HepG2 (cell line): ENCODE data around the gene KIF2C. TPM values are rescaled to one million over a fixed set of nuclear protein-coding genes. Genes with fewer than 3 reads are reported as not detected.

Experiments
- CREB1 ChIP-seq, 2 experiments: fragments of 450-650 bp in 1 of 2; IDR thresholded peaks; 2 replicates each; pipeline ENCODE4 v1.6.1; 2016 to 2017; ENCODE audit warnings: control low read depth in 1 of 2, mild to moderate bottlenecking in 1 of 2, missing compliant biosample characterization in 1 of 2, missing genetic modification characterization in 1 of 2
- FOXA3 ChIP-seq: IDR thresholded peaks from 2 replicates; pipeline ENCODE4 v1.6.1; 2016; ENCODE audit warnings: missing genetic modification reagents, missing compliant biosample characterization
- HDAC1 ChIP-seq: sonication (generic); formaldehyde crosslinking; IDR thresholded peaks from 2 replicates; pipeline ENCODE4 v1.5.1; 2020; ENCODE audit warnings: mild to moderate bottlenecking, missing genetic modification reagents
- PPARG ChIP-seq: conservative IDR thresholded peaks from 2 replicates; pipeline ENCODE4 v1.6.1; 2016; ENCODE audit warnings: missing biosample characterization, missing genetic modification reagents
- SNAI1 ChIP-seq: sonication (generic); formaldehyde crosslinking; IDR thresholded peaks from 2 replicates; pipeline ENCODE4 v1.5.0; 2020; ENCODE audit warnings: mild to moderate bottlenecking, missing genetic modification reagents, borderline replicate concordance
- TRIM24 ChIP-seq: sonication (generic); formaldehyde crosslinking; IDR thresholded peaks from 2 replicates; pipeline ENCODE4 v1.8.0; 2022; ENCODE audit warnings: mild to moderate bottlenecking, missing genetic modification reagents
- YEATS2 ChIP-seq: sonication (generic); formaldehyde crosslinking; IDR thresholded peaks from 2 replicates; pipeline ENCODE4 v1.4.0; 2020; ENCODE audit warnings: missing genetic modification reagents, borderline replicate concordance
- ZFX ChIP-seq: sonication (generic); formaldehyde crosslinking; IDR thresholded peaks from 2 replicates; pipeline ENCODE4 v1.4.0; 2020; ENCODE audit warnings: mild to moderate bottlenecking, low read depth, missing genetic modification reagents, moderate library complexity
- ZNF224 ChIP-seq: sonication (generic); formaldehyde crosslinking; IDR thresholded peaks from 2 replicates; pipeline ENCODE4 v1.5.0; 2020; ENCODE audit warnings: mild to moderate bottlenecking, missing genetic modification reagents
- ZNF33B ChIP-seq: sonication (generic); formaldehyde crosslinking; IDR thresholded peaks from 2 replicates; pipeline ENCODE4 v1.5.1; 2020; ENCODE audit warnings: mild to moderate bottlenecking, missing genetic modification reagents
- ZNF501 ChIP-seq: sonication (generic); formaldehyde crosslinking; IDR thresholded peaks from 2 replicates; pipeline ENCODE4 v1.5.1; 2020; ENCODE audit warnings: mild to moderate bottlenecking, moderate library complexity, missing genetic modification reagents
- ZNF660 ChIP-seq: sonication (generic); formaldehyde crosslinking; IDR thresholded peaks from 2 replicates; pipeline ENCODE4 v1.5.1; 2020; ENCODE audit warnings: mild to moderate bottlenecking, low read depth, missing genetic modification reagents, borderline replicate concordance
- ZNF678 ChIP-seq: sonication (generic); formaldehyde crosslinking; IDR thresholded peaks from 2 replicates; pipeline ENCODE4 v1.4.0; 2020; ENCODE audit warnings: mild to moderate bottlenecking, missing genetic modification reagents
- ZNF790 ChIP-seq: sonication (generic); formaldehyde crosslinking; IDR thresholded peaks from 2 replicates; pipeline ENCODE4 v1.8.0; 2022; ENCODE audit warnings: missing genetic modification reagents, mild to moderate bottlenecking, borderline replicate concordance
- polyA plus RNA-seq, 8 experiments: library from polyadenylated mRNA; depleted of rRNA in 3 of 8; stranded (reverse) in 7 of 8; unstranded in 1 of 8; fragments of >200 nt; fragmentation: Illumina TruSeq in 4 of 8; extraction: Trizol in 4 of 8; gene quantifications; 2 replicates each; pipeline versions ENCODE4 v1.2.1 to v1.2.3, GENCODE V29; 2011 to 2016; ENCODE audit warnings: low read depth in 4 of 8, missing spikeins in 1 of 8, mixed read lengths in 1 of 8; ENCODE audit not compliant: insufficient read depth in 1 of 8
- total RNA-seq, 5 experiments: library from RNA; depleted of rRNA; stranded (reverse); fragments of >200 nt; fragmentation: Illumina TruSeq; extraction: Trizol; gene quantifications; 2 replicates each; pipeline ENCODE4 v1.2.3, GENCODE V29; 2016; ENCODE audit warnings: low read depth in 1 of 5
- TF ChIP-seq, protein P1 (sequence below): sonication (generic); formaldehyde crosslinking; IDR thresholded peaks from 2 replicates; pipeline ENCODE4 v1.5.0; 2020; ENCODE audit warnings: missing genetic modification reagents, mild to moderate bottlenecking, borderline replicate concordance
- TF ChIP-seq, protein P2 (sequence below): sonication (generic); formaldehyde crosslinking; IDR thresholded peaks from 2 replicates; pipeline ENCODE4 v1.4.0; 2020; ENCODE audit warnings: mild to moderate bottlenecking, missing genetic modification reagents
- TF ChIP-seq, protein P3 (sequence below): sonication (generic); formaldehyde crosslinking; IDR thresholded peaks from 2 replicates; pipeline ENCODE4 v1.5.1; 2020; ENCODE audit warnings: mild to moderate bottlenecking, missing genetic modification reagents, borderline replicate concordance
- TF ChIP-seq, protein P4 (sequence below): sonication (generic); formaldehyde crosslinking; IDR thresholded peaks from 2 replicates; pipeline ENCODE4 v1.5.1; 2020; ENCODE audit warnings: missing genetic modification reagents, mild to moderate bottlenecking, borderline replicate concordance

Gene KIF2C
- total and polyA plus RNA-seq, 2 of the 13 experiments (the other 11 are each of a cell fraction or from before 2014, with no cell fraction given): 29.7 to 53.7 TPM

DNA sequence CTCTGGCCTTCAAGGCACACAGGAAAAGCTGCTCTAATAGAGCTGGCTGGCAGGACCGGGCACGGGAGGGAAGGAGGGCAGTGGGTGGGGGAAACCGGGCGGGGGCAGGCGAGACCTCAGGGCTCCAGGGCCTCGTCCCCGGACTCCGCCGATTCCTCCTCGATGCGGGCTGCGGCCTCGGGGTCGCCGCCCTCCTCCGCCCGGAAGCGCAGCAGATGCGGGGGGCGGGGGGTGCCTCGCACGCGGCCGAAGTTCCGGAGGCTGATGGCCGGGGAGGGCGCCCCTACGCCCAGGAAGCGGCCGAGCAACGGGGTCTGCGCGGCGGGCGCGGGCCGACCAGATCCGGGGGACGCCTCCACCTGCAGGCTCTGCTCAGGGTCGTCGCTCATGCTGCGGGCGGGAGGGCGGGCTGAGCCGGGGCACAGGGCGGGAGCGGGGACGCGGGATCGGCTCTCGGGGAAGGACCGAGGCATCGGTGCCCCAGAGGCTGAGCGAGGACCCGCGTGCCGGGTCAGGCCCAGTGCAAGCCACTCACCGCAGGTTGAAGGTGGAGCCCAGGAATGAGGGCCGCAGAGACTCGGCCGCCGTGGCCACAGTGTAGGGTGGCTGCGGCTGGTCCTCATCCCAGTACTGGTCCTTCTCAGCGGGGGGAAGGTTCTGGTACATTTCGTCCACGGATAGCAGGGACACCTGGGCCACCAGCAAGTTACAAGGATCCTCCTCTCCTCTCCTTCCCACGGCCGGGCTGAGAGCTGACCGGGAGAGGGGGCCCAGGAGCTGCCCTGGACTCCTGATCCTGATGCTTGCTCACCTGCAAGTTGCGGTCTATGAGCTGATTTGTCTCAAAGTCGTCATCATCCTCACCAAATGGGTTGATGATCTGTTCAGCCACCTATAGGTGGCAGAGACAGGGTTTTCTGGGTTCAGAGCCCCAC is 44.7 kb downstream of the KIF2C start (continued):
- TF ChIP-seq, protein P1, sequence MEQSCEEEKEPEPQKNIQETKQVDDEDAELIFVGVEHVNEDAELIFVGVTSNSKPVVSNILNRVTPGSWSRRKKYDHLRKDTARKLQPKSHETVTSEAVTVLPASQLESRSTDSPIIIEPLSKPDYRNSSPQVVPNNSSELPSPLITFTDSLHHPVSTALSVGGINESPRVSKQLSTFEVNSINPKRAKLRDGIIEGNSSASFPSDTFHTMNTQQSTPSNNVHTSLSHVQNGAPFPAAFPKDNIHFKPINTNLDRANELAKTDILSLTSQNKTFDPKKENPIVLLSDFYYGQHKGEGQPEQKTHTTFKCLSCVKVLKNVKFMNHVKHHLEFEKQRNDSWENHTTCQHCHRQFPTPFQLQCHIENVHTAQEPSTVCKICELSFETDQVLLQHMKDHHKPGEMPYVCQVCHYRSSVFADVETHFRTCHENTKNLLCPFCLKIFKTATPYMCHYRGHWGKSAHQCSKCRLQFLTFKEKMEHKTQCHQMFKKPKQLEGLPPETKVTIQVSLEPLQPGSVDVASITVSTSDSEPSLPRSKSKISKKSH (CRISPR knock-in tag): no peak
- TF ChIP-seq, protein P2, sequence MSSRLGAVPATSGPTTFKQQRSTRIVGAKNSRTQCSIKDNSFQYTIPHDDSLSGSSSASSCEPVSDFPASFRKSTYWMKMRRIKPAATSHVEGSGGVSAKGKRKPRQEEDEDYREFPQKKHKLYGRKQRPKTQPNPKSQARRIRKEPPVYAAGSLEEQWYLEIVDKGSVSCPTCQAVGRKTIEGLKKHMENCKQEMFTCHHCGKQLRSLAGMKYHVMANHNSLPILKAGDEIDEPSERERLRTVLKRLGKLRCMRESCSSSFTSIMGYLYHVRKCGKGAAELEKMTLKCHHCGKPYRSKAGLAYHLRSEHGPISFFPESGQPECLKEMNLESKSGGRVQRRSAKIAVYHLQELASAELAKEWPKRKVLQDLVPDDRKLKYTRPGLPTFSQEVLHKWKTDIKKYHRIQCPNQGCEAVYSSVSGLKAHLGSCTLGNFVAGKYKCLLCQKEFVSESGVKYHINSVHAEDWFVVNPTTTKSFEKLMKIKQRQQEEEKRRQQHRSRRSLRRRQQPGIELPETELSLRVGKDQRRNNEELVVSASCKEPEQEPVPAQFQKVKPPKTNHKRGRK (CRISPR knock-in tag): no peak
- TF ChIP-seq ZNF660: no peak
- peak; percentile 17; the same call in 1 of the 2 replicates for TF ChIP-seq ZNF224 (CRISPR knock-in tag)
- TF ChIP-seq SNAI1 (CRISPR knock-in tag): no peak; the same call in 1 of the 2 replicates
- TF ChIP-seq FOXA3 (CRISPR knock-in tag): no peak; the same call in 1 of the 2 replicates
- no peak for TF ChIP-seq ZNF790
- TF ChIP-seq ZNF501 (CRISPR knock-in tag): no peak
- TF ChIP-seq ZNF33B (CRISPR knock-in tag): no peak
- TF ChIP-seq, protein P3, sequence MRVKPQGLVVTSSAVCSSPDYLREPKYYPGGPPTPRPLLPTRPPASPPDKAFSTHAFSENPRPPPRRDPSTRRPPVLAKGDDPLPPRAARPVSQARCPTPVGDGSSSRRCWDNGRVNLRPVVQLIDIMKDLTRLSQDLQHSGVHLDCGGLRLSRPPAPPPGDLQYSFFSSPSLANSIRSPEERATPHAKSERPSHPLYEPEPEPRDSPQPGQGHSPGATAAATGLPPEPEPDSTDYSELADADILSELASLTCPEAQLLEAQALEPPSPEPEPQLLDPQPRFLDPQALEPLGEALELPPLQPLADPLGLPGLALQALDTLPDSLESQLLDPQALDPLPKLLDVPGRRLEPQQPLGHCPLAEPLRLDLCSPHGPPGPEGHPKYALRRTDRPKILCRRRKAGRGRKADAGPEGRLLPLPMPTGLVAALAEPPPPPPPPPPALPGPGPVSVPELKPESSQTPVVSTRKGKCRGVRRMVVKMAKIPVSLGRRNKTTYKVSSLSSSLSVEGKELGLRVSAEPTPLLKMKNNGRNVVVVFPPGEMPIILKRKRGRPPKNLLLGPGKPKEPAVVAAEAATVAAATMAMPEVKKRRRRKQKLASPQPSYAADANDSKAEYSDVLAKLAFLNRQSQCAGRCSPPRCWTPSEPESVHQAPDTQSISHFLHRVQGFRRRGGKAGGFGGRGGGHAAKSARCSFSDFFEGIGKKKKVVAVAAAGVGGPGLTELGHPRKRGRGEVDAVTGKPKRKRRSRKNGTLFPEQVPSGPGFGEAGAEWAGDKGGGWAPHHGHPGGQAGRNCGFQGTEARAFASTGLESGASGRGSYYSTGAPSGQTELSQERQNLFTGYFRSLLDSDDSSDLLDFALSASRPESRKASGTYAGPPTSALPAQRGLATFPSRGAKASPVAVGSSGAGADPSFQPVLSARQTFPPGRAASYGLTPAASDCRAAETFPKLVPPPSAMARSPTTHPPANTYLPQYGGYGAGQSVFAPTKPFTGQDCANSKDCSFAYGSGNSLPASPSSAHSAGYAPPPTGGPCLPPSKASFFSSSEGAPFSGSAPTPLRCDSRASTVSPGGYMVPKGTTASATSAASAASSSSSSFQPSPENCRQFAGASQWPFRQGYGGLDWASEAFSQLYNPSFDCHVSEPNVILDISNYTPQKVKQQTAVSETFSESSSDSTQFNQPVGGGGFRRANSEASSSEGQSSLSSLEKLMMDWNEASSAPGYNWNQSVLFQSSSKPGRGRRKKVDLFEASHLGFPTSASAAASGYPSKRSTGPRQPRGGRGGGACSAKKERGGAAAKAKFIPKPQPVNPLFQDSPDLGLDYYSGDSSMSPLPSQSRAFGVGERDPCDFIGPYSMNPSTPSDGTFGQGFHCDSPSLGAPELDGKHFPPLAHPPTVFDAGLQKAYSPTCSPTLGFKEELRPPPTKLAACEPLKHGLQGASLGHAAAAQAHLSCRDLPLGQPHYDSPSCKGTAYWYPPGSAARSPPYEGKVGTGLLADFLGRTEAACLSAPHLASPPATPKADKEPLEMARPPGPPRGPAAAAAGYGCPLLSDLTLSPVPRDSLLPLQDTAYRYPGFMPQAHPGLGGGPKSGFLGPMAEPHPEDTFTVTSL (CRISPR knock-in tag): no peak
- 0 out of 2 replicates have a peak, but pooled peaks have one; percentile 49 for TF ChIP-seq ZNF678 (CRISPR knock-in tag)
- peak; percentile 52; the same call in 1 of the 2 replicates for TF ChIP-seq YEATS2 (CRISPR knock-in tag)
- no peak for TF ChIP-seq CREB1 (IDR thresholded peaks at IDR 0.05)
- TF ChIP-seq CREB1 (CRISPR knock-in tag; IDR thresholded peaks at IDR 0.05): no peak
- TF ChIP-seq ZFX (CRISPR knock-in tag): peak; percentile 91
- no peak for TF ChIP-seq PPARG
- no peak for TF ChIP-seq TRIM24
- TF ChIP-seq, protein P4, sequence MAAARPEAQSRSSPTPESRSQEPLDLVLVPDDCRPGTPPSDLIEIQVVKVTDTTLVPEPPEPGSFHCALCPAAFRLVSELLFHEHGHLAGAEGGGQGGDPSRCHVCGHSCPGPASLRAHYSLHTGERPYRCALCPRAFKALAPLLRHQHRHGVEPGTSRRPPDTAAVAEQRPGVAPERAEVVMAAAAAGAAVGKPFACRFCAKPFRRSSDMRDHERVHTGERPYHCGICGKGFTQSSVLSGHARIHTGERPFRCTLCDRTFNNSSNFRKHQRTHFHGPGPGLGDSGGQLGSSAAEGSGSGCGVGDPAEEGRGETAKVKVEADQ: peak; percentile 24; the same call in 1 of the 2 replicates
- peak; percentile 71; the same call in 1 of the 2 replicates for TF ChIP-seq HDAC1
